ENCODE measurements around the gene DCP1A.

The DCP1A gene

GRCh38 chr3:53256704-53257055 lies 90.7 kb downstream of the DCP1A start:
- no peak for ATAC-seq
- TF ChIP-seq RARB (CRISPR knock-in tag; IDR thresholded peaks at IDR 0.05) (no peak), ZFP3 (CRISPR knock-in tag; IDR thresholded peaks at IDR 0.05) (no peak), ISL1 (CRISPR knock-in tag; IDR thresholded peaks at IDR 0.05) (no peak), GLIS3 (CRISPR knock-in tag; IDR thresholded peaks at IDR 0.05) (no peak), CREB5 (CRISPR knock-in tag; IDR thresholded peaks at IDR 0.05; ENCODE audit: low read depth) (no peak), BACH2 (CRISPR knock-in tag; IDR thresholded peaks at IDR 0.05; ENCODE audit: borderline replicate concordance) (no peak), SNAI2 (CRISPR knock-in tag; IDR thresholded peaks at IDR 0.05) (no peak), OSR1 (CRISPR knock-in tag; IDR thresholded peaks at IDR 0.05) (no peak), ZNF8 (CRISPR knock-in tag; IDR thresholded peaks at IDR 0.05) (no peak), TOX (CRISPR knock-in tag; IDR thresholded peaks at IDR 0.05; ENCODE audit: borderline replicate concordance) (no peak), ZFP30 (CRISPR knock-in tag; IDR thresholded peaks at IDR 0.05) (no peak), ZNF565 (CRISPR knock-in tag; conservative IDR thresholded peaks at IDR 0.05; ENCODE audit: low read depth) (no peak), POU6F1 (CRISPR knock-in tag; IDR thresholded peaks at IDR 0.05; ENCODE audit: borderline replicate concordance, low read depth) (no peak), TCF4 (CRISPR knock-in tag; IDR thresholded peaks at IDR 0.05; ENCODE audit: borderline replicate concordance) (no peak), PATZ1 (CRISPR knock-in tag; IDR thresholded peaks at IDR 0.05; ENCODE audit: borderline replicate concordance) (no peak), ARNTL (CRISPR knock-in tag; IDR thresholded peaks at IDR 0.05; ENCODE audit: borderline replicate concordance, low read depth) (no peak), PPARA (CRISPR knock-in tag; IDR thresholded peaks at IDR 0.05; ENCODE audit: borderline replicate concordance) (no peak), ZC3H10 (CRISPR knock-in tag; IDR thresholded peaks at IDR 0.05) (no peak)
- TF ChIP-seq, protein P1, sequence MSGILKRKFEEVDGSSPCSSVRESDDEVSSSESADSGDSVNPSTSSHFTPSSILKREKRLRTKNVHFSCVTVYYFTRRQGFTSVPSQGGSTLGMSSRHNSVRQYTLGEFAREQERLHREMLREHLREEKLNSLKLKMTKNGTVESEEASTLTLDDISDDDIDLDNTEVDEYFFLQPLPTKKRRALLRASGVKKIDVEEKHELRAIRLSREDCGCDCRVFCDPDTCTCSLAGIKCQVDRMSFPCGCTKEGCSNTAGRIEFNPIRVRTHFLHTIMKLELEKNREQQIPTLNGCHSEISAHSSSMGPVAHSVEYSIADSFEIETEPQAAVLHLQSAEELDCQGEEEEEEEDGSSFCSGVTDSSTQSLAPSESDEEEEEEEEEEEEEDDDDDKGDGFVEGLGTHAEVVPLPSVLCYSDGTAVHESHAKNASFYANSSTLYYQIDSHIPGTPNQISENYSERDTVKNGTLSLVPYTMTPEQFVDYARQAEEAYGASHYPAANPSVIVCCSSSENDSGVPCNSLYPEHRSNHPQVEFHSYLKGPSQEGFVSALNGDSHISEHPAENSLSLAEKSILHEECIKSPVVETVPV (CRISPR knock-in tag; IDR thresholded peaks at IDR 0.05), result no peak
- TF ChIP-seq, protein P2, sequence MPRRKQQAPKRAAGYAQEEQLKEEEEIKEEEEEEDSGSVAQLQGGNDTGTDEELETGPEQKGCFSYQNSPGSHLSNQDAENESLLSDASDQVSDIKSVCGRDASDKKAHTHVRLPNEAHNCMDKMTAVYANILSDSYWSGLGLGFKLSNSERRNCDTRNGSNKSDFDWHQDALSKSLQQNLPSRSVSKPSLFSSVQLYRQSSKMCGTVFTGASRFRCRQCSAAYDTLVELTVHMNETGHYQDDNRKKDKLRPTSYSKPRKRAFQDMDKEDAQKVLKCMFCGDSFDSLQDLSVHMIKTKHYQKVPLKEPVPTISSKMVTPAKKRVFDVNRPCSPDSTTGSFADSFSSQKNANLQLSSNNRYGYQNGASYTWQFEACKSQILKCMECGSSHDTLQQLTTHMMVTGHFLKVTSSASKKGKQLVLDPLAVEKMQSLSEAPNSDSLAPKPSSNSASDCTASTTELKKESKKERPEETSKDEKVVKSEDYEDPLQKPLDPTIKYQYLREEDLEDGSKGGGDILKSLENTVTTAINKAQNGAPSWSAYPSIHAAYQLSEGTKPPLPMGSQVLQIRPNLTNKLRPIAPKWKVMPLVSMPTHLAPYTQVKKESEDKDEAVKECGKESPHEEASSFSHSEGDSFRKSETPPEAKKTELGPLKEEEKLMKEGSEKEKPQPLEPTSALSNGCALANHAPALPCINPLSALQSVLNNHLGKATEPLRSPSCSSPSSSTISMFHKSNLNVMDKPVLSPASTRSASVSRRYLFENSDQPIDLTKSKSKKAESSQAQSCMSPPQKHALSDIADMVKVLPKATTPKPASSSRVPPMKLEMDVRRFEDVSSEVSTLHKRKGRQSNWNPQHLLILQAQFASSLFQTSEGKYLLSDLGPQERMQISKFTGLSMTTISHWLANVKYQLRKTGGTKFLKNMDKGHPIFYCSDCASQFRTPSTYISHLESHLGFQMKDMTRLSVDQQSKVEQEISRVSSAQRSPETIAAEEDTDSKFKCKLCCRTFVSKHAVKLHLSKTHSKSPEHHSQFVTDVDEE (CRISPR knock-in tag; IDR thresholded peaks at IDR 0.05), result no peak

DNA sequence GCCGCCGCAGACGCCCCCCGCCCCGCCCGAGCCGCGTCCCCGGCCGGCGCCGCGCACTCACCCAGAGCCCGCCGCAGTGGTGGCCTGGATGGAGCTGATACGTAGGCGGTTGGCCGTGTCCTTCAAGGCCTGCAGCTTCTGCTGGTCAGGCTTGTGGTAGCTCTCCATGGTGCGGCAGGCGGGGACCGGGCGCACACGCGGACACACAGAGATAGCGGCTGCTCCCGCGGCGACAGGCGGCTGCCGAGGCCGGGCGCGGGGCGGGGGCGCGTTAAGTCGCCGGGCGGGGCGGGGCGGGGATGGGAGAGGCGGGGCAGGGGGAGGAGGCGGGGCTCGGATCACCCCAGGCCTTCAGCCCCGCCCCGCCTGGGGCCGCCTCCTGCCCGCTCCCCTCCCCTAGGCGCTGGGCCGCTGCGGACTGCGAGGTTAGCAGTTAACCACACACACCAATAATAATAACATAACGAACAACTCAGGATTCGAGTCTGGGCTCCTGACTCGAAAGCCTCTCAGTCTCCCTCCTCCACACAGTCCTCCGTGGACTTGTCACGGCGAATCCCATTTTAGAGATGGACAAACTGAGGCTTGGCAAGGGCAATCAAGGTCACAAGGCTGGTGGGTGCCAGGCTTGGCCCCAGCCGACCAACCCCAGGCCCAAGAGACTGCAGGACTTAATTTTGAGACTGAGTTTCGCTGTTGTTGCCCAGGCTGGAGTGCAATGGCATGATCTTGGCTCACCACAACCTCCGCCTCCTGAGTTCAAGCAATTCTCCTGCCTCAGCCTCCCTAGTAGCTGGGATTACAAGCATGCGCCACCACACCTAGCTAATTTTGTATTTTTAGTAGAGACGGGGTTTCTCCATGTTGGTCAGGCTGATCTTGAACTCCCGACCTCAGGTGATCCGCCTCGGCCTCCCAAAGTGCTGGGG lies 91.3 kb downstream of the DCP1A start, which contains the start of gene TKT:
TKT (minus strand) TSS at position 248 of the 929 bp plus-strand sequence; CDS start at position 168, 80 bp downstream.
- peak; percentile 79 for ATAC-seq
- TF ChIP-seq, protein P2 (CRISPR knock-in tag; IDR thresholded peaks at IDR 0.05), result no peak
- TF ChIP-seq TCF4 (CRISPR knock-in tag; IDR thresholded peaks at IDR 0.05; ENCODE audit: borderline replicate concordance), result no peak
- no peak for TF ChIP-seq OSR1 (CRISPR knock-in tag; IDR thresholded peaks at IDR 0.05)
- TF ChIP-seq RARB (CRISPR knock-in tag; IDR thresholded peaks at IDR 0.05), result no peak
- TF ChIP-seq ZNF70 (CRISPR knock-in tag; IDR thresholded peaks at IDR 0.05), result no peak
- no peak for TF ChIP-seq PPARA (CRISPR knock-in tag; IDR thresholded peaks at IDR 0.05; ENCODE audit: borderline replicate concordance)
- no peak for TF ChIP-seq CSDC2 (CRISPR knock-in tag; IDR thresholded peaks at IDR 0.05)
- TF ChIP-seq ZC3H10 (CRISPR knock-in tag; IDR thresholded peaks at IDR 0.05), result no peak
- no peak for TF ChIP-seq BACH2 (CRISPR knock-in tag; IDR thresholded peaks at IDR 0.05; ENCODE audit: borderline replicate concordance)
- TF ChIP-seq POU6F1 (CRISPR knock-in tag; IDR thresholded peaks at IDR 0.05; ENCODE audit: borderline replicate concordance, low read depth), result no peak
- 0 out of 2 replicates have a peak, but pooled peaks have one; percentile 9 for TF ChIP-seq GLIS3 (CRISPR knock-in tag; IDR thresholded peaks at IDR 0.05)
- TF ChIP-seq CREB5 (CRISPR knock-in tag; IDR thresholded peaks at IDR 0.05; ENCODE audit: low read depth), result no peak
- TF ChIP-seq ZNF8 (CRISPR knock-in tag; IDR thresholded peaks at IDR 0.05), result no peak
